GM12891 (cell line): ENCODE data around the gene TNFSF15.

Experiments used
- DNase-seq: peaks from one replicate; pipeline ENCODE4 v3.0.0; 2011; ENCODE audit warnings: low spot score; ENCODE audit not compliant: insufficient read length
- FAIRE-seq: peaks from 2 replicates; lab custom pipeline; 2011; peaks lifted over from hg19 to GRCh38; lab: Jason Lieb, UNC
- PAX5 ChIP-seq: IDR thresholded peaks from 2 replicates; pipeline ENCODE4 v1.6.1; 2011; ENCODE audit warnings: low read length, moderate library complexity, mild to moderate bottlenecking; ENCODE audit not compliant: insufficient read depth, severe bottlenecking
- POLR2A ChIP-seq: IDR thresholded peaks from 2 replicates; pipeline ENCODE4 v1.6.1; 2011; ENCODE audit warnings: low read depth, low read length, control low read depth
- POLR2AphosphoS5 ChIP-seq: IDR thresholded peaks from 2 replicates; pipeline ENCODE4 v1.6.1; 2011; ENCODE audit warnings: low read depth, low read length, control low read depth
- POU2F2 ChIP-seq: IDR thresholded peaks from 2 replicates; pipeline ENCODE4 v1.6.1; 2011; ENCODE audit warnings: low read depth, mild to moderate bottlenecking, control low read depth, low read length, moderate library complexity
- SPI1 ChIP-seq: IDR thresholded peaks from 2 replicates; pipeline ENCODE4 v1.6.1; 2011; ENCODE audit warnings: low read depth, low read length, control low read depth
- TAF1 ChIP-seq: IDR thresholded peaks from 2 replicates; pipeline ENCODE4 v1.6.1; 2011; ENCODE audit warnings: low read depth, low read length, control low read depth

TNFSF15 gene

GRCh38 chr9:114825126-114825795 is 19.4 kb upstream of the TNFSF15 start:
- DNase-seq (no peak), FAIRE-seq (no peak)
- TF ChIP-seq POLR2AphosphoS5 (no peak), TAF1 (no peak), SPI1 (no peak), PAX5 (no peak), POLR2A (no peak), POU2F2 (no peak)

DNA sequence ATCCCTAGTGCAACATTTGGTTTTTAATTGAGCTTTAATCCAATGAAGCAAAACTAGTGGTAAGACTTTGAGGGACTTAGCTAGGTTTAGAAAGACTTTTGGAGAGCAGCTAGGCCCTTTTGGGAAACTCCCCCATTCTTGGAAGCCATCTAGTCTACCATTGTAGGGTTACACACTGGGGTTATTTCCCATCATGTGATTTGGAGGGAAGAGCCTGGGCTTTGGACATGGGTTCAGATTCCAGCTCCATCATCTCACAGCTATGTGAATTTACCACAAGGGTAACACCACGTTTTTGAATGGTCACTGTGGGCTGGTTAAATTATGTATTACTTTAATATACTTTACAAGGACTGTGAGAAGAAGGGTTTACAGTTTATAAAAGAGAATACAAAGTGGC is 18.3 kb upstream of the TNFSF15 start:
- FAIRE-seq (no peak), DNase-seq (no peak)
- TF ChIP-seq POLR2AphosphoS5, result no peak
- TF ChIP-seq PAX5, result no peak
- TF ChIP-seq TAF1, result no peak
- TF ChIP-seq POLR2A, result no peak
- no peak for TF ChIP-seq POU2F2
- no peak for TF ChIP-seq SPI1

- no peak for TF ChIP-seq POLR2AphosphoS5
- no peak for TF ChIP-seq TAF1
- TF ChIP-seq SPI1, result no peak
- no peak for TF ChIP-seq POU2F2
- no peak for TF ChIP-seq POLR2A
- no peak for TF ChIP-seq PAX5
- DNase-seq, result no peak
- FAIRE-seq, result no peak
These were observed 17.6 kb upstream of the TNFSF15 start for GRCh38 chr9:114823441-114823840.

- TF ChIP-seq SPI1 (no peak), POU2F2 (no peak), PAX5 (no peak), POLR2AphosphoS5 (no peak), POLR2A (no peak), TAF1 (no peak)
- no peak for FAIRE-seq
- no peak for DNase-seq
These were observed 16.9 kb upstream of the TNFSF15 start for GRCh38 chr9:114822708-114823107.

GRCh38 chr9:114820776-114821501 is 15.1 kb upstream of the TNFSF15 start:
- DNase-seq (no peak), FAIRE-seq (no peak)
- TF ChIP-seq POLR2A (no peak), SPI1 (no peak), TAF1 (no peak), POLR2AphosphoS5 (no peak), PAX5 (no peak), POU2F2 (no peak)

DNA sequence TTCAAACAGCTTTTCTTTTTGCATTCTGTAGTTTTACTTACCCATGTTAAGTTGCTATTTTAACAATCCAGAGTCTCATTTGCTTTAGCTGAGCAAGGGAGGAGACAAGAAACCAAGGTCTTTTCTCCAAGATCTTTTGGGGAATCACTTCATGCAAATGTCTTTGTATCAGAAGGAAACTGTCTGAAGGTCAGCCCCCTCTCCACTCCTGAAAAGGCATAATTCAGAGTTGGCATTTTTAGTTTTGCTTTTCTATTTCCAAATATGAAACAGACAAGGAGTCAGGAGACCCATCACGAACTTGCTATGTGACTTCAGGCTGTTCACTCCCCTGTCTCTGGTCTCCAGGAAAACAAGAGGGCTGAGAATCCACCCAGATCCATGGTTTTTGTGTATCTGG is 12.3 kb upstream of the TNFSF15 start:
- no peak for FAIRE-seq
- no peak for DNase-seq
- TF ChIP-seq POLR2A (no peak), POLR2AphosphoS5 (no peak), PAX5 (no peak), TAF1 (no peak), SPI1 (no peak), POU2F2 (no peak)

DNA sequence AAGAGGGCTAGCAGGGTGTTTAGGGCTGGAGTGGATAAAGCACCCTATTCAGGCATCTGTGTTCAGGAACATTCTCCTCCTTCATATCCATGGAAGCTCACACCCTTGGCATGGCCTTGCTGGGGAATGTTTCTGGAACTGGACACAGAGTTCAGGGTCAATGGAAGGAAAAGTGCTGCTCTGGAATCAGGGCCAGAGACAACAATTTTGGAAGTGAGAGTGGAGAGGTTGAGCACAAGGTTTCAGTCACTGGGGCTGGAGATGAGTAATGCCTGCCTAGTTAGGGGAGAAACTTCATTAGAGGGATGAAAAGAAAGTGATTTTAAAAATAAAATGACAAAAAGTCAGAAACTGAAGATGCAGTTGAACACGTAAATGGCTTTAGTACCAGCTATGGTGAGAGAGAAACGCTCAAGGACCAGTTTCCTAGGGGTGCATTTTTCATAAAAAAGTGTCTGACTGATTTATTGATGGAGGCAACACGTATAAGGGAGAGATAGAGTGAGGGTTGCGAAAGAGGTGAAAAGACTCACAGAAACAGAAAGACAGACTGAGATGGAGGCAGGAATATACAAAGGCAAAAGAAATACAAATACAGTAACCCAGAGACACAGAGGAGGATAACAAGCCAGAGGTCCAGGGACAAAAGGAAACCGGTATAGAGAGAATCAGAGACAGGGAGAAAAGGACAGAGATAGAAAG is 8.0 kb upstream of the TNFSF15 start:
- DNase-seq, result no peak
- TF ChIP-seq POLR2A (no peak), POU2F2 (no peak), PAX5 (no peak), SPI1 (no peak), POLR2AphosphoS5 (no peak)
- no peak for FAIRE-seq

GRCh38 chr9:114811966-114812636 is 6.3 kb upstream of the TNFSF15 start:
- TF ChIP-seq SPI1 (no peak), TAF1 (no peak), POLR2AphosphoS5 (no peak), POLR2A (no peak), POU2F2 (no peak), PAX5 (no peak)
- FAIRE-seq (no peak), DNase-seq (no peak)

GRCh38 chr9:114811301-114811700 is 5.5 kb upstream of the TNFSF15 start:
- FAIRE-seq (no peak), DNase-seq (no peak)
- TF ChIP-seq POU2F2 (no peak), SPI1 (no peak), PAX5 (no peak), POLR2AphosphoS5 (no peak), TAF1 (no peak), POLR2A (no peak)

- DNase-seq (no peak), FAIRE-seq (no peak)
- no peak for TF ChIP-seq POU2F2
- TF ChIP-seq POLR2A, result no peak
- no peak for TF ChIP-seq POLR2AphosphoS5
- TF ChIP-seq SPI1, result no peak
- TF ChIP-seq PAX5, result no peak
- no peak for TF ChIP-seq TAF1
These were observed 4.8 kb upstream of the TNFSF15 start for GRCh38 chr9:114810614-114811013.
